GM18502 (cell line): Measurements from ENCODE around the gene AXIN1.
A peak's percentile ranks its signal among the peaks of the same experiment; 100 is the strongest.
"Not testable (repeated sequence)": the region's sequence is repeated elsewhere in the genome, so short reads cannot be mapped to it uniquely, and the experiment has no call there.

ENCODE experiments used
- ATAC-seq: cut with Tn5 transposase; IDR thresholded peaks from one replicate; pipeline ENCODE4 v1.9.1; 2021; ENCODE audit warnings: mild to moderate bottlenecking; ENCODE audit not compliant: unreplicated experiment, poor library complexity

Gene AXIN1

DNA sequence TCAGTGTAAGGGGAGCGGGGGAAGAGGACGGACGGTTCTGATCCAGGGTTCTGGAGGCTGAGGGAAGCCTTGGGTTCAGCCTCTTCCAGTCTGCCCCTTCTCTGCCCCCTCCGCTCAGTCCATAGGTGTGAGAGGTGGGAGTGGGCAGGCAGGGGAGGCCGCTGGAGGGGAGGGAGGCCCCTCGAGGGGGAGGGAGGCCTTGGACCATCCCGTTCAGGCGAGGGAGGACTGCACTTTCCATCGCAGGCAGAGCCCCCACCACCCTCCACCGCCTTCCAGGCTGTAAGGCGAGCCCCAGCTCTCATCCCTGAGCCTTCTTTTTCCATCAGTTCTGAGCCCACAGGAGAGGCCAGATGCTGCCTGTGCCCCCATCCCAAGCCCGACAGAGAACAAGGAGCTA lies 4.2 kb upstream of the AXIN1 start:
- no peak for ATAC-seq

DNA sequence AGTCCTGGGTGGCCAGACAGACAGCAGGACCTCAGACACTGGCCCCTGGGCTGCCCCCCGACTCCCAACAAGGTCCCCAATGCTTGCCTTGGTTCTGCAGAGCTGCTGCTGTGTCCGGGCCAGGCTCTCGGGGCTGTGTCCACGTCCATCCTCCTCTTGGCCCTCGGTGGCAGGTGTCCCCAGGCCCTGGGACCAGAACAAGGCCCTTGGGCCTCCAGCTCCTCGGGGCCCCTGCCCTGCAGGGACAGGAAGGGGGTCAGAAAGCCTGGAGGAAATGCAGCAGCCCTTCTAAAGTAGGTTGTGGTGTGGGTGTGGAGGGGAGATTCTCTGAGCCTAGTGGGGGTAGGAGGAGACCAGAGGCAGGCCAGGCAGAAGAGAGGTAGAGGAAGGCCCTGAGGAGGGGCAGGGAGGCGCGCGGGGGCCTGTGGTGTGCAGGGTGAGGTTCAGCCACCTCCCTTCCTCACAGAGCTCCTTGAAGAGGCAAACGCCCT lies 2.5 kb upstream of the AXIN1 start:
- no peak for ATAC-seq

DNA sequence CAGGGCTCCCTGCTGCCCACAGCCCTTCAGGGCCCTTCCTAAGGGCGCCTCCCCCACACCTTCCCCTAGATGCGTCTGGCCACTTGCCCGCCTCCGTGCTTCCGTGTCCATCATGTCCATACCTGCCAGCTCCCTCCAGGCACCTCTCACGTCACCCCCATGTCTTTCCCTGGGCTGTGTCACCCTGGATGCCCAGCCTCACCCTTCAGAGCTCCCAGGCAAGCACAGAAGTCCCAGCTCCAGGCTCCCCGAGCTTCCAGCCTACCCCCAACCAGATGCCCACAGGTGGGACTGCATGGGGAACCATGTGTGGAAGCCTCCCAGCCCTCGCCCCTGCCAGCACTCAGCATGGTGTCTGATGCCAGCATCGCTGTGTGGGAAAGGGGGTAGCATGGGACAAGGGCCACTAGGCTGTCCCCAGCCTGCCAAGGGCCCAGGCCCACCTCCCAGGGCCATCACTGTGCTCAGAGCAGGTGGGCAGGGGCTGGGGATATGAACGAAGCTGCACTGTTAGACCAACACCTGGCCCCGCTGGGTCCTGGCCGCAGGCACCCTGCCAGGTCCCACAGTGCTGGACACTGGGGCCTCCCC lies 1.9 kb upstream of the AXIN1 start:
- no peak for ATAC-seq

DNA sequence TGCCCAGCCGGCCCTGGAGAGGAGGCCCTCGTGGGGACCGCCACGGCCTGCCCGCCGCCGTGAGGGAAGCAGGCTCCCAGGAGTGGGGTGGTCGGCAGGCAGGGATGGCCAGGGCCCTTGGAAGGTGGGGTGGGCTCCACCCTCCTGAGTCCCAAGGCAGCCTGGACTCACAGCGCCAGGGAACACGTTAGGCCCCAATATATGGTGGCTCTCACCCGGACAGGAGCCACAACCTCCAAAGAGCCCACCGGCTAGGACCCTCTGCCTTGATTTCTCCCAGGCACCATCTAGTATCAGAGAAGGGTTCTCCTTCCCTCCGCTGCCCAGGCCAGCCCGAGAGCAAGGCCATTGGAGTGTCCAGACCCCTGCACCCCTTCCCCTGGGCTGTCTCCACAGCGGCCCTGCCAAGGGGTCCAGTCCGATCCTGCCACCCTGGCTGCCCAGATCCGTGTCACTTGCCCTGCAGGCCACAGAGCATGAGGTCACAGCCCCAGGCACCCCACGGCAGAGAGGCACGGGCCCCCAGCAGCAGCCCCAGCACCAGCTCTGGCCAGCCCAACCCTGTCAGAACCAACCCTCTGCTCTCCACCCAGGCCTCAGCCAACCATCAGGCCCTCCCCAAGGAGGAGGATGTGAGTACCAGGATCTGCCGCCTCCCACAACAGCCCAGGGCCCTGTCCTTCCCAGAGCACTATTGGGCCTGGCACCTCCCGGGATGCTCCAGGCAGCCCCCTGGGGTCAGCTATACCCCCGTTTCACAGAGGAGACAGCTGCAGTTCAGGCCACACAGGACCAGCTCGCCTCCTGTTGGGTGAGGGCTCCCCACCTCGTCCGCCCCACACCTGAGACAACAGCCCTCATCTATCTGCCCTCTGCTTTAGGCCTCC lies 1.1 kb upstream of the AXIN1 start:
- ATAC-seq = no peak

DNA sequence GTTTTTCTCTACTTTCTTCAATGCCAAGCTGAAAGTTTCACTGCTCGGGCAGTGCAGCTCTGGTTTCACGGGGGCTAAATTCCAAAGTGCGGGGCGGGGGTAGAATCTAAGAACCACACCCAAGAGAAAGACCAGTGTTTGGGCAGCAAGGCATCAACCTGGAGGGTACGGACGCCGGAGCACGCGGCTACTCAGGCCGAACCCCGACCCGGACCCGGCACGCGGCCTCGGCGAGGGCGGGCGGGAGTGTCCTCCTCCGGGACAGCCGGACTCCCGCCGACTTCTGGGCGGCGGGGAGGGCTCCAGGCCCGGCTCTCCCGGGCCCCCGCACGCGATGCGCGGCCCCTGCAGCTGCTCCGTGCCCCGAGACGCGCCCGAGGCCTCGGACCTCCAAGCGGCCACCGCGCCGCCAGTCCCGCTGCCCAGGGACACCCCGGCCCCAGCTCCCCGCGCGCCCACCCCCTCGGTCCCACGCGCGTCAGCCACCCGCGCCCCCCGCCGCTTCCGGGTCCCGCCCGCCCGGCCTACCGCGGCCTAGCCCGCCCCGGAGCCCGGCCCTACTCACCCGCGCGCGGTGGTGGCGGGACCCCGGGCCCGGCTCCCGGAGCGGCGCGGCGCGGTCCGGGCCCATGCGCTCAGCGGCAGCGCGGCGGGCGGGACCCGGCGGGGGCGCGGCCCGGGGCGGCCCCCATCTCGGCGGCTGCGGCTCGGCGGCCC lies 561 bp downstream of the AXIN1 start:
- peak; percentile 30 for ATAC-seq

DNA sequence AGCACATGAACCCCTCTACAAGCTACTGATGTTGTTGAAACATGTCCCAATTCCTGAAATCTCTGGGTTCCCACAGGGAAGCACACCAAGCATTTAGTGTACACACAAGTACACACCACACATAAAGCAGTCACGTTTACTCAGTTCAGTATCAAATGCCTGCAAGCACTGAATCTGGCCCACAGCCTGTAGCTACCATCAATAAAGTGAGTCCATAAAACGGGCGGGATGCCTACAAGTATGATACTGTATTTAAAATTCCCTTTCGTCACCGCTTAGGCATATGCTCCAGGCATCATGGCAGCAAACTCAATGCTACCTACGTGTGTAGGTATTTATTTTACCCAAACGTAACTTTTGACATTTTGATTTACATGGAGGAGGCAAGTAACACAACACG lies 2.3 kb downstream of the AXIN1 start:
- ATAC-seq = no peak

DNA sequence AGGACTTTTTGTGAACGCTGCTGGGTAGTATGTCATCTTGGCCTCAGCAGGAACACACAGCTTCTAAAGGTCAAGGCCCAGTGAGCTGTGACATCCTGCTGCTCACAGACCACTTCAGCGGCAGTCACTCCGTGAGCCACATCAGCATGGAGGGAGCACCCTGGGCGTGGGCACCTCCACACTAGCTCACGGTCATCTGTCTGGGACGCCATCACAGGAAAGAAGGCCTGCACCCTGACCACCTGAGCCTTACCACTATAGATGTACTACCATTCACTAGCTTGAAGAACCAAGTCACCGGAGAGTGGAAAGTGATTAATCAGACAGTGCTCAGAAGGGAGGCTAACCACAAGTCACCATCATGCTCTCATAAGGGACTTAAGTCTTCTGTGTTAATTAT lies 3.3 kb downstream of the AXIN1 start:
- no peak for ATAC-seq

DNA sequence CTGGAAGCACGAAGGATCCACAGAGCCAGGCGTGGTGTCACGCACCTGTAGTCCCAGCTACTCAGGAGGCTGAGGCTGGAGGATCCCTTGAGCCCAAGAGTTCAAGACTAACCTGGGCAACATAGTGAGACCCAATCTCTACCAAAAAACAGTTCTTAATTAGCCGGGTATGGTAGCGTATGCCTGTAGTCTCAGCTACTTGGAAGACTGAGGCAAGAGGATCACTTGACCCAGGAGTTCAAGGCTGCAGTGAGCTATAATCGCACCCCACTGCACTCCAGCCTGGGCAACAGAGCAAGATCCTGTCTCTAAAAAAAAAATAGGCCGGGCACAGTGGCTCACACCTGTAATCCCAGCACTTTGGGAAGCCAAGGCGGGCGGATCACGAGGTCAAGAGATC lies 4.0 kb downstream of the AXIN1 start:
- not testable (repeated sequence) for ATAC-seq

DNA sequence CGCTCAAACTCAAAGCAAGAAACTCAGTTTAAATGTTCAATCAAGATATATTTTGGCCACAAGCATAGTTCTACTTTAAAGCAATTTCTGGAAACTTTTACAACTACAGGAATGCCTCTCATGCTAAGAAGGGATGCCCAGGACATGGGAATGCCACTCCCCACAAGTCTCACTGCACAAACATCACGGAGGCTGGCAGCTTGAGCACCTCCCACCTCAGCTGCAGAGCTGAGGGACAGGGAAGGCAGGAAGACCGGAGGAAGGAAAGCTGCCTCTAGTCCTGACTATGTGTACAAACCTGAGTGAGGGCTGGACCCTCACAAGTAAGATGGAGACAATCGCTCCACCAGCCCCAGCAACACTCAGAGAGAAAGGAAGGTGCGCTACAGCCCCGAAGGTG lies 5.3 kb downstream of the AXIN1 start:
- ATAC-seq = no peak

DNA sequence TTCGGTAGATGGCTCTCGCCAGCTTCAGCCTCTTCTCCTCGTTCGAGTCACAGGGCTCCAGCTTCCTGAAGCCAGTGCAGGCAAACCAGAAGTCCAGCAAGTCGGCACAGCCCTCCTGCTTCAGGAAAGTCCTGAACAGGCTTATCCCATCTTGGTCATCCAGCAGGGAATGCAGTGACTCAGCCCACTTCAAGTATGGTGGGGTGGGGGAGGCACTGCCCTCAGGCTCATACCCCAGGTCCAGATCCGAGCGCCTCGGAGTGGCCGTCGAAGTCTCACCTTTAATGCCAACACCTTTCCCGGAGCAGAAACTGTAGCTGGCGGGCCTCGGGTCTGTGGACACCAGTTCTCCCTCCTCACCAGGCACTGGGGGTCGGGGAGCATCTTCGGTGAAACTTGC lies 5.9 kb downstream of the AXIN1 start:
- no peak for ATAC-seq

DNA sequence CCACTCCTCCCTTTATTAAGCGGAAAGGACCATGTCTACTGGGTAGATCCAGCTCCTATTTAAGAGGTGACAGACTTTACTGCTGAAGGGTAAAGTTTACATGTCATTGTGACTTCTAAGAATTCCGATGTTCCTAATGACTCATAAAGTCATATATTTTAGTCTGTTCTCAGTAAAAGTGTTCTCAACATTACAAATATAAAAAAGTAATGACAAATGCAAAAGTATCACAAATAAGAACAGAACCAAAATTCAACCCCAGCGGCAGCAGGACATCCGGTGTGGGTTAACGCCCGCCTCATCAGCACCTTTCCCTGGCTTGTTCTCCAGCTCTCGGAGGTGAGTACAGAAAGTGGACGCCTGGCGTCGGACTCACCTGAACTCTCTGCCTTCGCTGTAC lies 6.8 kb downstream of the AXIN1 start:
- no peak for ATAC-seq

DNA sequence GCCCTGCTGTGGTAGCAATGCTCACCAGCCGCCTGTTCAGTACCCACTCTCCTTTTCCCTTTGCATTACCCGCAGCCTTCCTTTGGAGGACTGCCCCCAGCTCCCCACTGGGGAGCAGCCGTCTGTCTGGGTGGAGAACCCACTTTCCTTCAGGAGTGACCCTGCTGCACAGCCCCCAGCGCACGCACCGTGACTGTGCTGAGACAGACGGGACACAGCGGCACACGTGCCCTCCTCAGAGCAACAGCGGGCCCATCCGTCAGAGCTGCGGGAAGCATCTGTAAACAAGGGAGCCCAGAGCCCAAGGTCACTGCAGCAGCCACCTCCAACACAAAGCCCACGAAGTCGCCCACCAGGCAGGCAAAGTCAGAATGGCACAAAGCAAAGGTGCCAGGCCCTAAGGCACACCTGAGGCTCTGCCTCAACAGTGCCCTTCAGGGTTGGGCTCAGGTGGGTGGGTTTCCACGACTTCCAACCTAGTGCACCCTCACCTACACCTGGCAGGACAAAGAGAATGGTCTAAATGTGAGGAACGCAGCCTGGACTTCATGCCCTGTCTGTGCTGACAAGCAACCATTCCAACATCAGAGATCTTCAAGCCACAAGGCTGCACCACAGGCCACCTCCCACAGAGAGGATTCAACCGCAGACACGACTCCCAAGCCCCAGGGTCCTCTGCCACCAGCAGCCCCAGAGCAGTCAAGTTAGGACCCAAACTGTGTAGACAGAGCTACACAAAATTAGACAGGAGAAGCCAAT lies 9.9 kb downstream of the AXIN1 start:
- no peak for ATAC-seq

DNA sequence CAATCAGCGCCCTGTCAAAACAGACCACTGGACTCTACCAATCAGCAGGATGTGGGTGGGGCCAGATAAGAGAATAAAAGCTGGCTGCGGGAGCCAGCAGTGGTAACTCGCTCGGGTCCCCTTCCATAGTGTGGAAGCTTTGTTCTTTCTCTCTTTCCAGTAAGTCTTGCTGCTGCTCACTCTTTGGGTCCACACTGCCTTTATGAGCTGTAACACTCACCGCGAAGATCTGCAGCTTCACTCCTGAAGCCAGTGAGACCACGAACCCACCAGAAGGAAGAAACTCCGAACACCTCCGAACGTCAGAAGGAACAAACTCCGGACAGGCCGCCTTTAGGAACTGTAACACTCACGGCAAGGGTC lies 10.6 kb downstream of the AXIN1 start:
- ATAC-seq = not testable (repeated sequence)

DNA sequence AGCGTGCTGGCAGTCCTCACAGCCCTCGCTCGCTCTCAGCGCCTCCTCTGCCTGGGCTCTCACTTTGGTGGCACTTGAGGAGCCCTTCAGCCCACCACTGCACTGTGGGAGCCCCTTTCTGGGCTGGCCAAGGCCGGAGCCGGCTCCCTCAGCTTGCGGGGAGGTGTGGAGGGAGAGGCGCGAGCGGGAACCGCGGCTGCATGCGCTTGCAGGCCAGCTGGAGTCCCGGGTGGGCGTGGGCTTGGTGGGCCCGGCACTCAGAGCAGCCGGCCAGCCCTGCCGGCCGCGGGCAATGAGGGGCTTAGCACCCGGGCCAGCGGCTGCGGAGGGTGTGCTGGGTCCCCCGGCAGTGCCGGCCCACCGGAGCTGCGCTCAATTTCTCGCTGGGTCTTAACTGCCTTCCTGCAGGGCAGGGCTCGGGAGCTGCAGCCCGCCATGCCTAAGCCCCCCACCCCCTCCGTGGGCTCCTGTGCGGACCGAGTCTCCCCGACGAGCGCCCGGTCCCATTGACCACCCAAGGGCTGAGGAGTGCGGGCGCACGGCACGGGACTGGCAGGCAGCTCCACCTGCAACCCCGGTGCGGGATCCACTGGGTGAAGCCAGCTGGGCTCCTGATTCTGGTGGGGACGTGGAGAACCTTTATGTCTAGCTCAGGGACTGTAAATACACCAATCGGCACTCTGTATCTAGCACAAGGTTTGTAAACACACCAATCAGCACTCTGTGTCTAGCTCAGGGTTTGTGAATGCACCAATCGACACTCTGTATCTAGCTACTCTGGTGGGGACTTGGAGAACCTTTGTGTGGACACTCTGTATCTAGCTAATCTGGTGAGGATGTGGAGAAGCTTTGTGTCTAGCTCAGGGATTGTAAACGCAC lies 11.2 kb downstream of the AXIN1 start:
- not testable (repeated sequence) for ATAC-seq

DNA sequence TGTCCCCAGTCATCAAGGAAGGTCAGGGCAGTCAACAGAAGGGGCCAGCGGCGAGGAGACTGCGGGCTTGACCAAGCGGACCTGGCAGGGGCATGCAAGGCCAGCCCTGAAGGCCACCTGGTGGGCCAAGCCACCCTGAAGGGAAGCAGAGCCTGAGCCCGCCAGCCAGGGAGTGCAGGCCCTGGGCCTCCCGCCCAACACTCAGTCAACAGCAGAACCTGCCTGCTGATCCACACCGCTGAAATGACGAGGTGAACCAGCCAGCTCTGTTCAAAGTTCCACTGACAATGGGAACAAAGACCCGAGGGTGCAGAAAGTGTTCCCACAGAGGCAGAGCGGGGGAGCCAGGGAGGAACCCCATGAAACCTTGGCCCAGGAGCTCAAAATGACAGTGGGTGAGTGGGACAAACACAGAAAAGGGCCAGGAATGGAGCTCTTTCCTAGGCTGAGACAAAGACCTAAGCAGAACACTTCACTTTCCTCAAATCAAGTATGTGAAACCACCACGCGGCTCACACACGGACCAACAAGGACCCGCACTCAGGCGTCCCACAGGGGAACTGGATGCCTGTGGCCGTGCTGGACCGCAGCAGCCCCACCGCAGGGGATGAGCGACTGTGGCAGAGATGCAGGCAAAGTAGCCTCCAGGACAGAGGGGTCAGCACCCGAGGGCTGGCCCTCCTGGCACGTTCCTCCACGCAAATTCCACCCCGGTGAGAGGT lies 12.0 kb downstream of the AXIN1 start:
- no peak for ATAC-seq

DNA sequence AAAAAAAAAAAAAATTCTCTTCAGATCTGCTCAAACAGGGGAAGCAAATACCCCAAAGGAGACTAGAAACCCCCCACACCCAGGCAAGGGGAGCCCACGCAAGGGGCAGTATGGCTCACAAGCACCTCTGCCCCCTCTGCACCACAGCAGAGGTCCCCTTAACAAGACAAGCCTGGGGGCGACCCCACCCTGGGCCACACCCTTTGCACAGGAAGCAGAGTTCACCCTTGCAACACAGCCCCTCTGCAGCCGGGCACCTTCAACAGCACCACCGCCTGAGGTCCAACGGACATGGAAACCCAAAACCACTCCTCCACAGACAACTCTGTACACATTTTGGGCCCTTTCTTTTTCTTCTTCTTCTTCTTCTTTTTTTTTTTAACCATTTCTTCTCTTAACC lies 12.8 kb downstream of the AXIN1 start:
- ATAC-seq = no peak

DNA sequence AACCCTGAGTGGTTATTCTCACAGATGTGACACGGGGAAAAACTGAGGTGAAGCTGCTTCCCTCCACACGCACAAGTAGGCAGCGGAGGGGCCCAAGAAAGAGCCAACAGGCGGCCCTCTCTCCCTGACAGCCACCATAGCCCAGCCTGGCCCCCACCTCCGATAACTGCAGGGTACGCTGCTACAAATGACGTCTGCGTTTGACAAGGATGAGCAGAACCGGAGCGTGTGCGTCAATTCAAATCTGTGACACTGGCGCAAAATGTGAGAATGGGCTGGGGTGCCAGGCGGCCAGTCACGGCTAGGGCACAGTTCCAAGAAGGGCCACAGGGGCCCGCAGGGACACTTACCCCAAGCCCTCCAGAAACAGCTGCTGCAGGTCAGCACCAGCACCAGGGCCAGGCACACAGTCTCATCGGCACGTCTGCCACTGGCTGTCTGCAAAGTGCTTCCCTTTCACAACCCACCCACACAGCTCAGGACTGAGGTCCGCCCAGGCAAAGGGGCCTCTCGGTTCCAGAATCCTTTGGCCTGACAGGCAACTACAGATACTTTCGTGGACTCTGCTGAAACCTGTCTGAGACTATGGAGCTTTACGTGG lies 14.4 kb downstream of the AXIN1 start:
- ATAC-seq = no peak

DNA sequence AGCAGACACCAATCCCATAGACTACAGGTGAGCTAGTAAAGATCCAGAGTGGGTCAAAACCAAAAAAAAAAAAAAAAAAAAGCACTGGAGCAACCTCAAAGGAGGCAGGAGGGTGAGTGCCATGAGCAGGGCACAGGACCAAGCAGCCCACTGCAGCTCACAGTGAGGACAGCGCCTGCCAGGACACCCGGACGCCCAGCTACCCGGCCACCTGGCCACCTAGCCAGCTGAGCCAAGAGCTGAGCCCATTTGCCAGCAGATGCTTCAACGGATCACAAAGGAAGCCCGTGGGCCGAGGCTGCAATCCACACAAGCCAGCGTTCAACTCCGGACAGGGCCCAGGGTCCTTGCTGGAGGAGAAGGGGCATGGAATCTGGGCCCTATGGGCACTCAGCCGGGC lies 15.1 kb downstream of the AXIN1 start:
- ATAC-seq = no peak

DNA sequence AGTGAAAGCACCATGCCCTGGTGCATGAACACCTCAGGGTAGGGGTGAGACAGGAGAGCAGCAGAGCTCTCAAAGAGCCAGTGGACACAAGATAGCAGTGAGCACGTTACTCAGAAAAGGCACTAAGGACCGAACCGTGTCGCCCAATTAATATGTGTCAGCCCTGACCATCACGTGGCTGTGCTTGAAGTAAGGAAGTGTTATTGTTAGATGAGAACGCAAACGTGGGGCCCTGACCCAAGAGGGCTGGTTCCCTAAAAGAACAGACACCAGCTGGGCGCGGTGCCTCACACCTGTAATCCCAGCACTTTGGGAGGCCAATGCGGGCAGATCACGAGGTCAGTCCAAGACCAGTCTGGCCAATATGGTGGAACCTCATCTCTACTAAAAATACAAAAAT lies 16.3 kb downstream of the AXIN1 start:
- ATAC-seq = no peak
